ENCODE data around the gene ICA1L.

ICA1L gene

DNA sequence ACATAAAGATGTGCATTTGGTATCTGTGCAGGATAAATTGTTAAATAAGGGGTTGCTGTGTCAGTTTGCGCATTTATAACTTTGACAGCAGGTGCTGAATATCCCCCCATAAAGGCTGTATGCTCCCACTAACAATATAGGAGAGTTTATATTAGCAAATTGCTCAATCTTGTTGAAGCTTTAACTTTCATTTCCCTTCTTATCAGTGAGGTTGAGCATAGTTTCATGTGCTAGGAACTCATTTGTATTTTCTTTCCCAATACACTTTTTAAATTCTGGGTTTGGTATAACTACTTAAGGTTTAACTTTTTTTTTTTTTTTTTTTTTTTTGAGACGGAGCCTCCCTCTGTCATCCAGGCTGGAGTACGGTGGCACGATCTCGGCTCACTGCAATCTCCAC lies 147.8 kb downstream of the ICA1L start:
- H2BK15ac ChIP-seq (ENCODE audit: low read length), result no peak overlapping the region
- H3K27ac ChIP-seq (replicated peaks; ENCODE audit: low read length), result no peak overlapping the region
- H2BK120ac ChIP-seq (ENCODE audit: low read depth, low read length), result no peak overlapping the region
- no peak overlapping the region for H3K9ac ChIP-seq (ENCODE audit: low read depth, low read length, poor library complexity)
- no peaks in the 10 kb centered on the region for H3K79me1 ChIP-seq (ENCODE audit: low read depth, low read length)
- no peaks in the 10 kb centered on the region for H3K27me3 ChIP-seq (ENCODE audit: control insufficient read depth in 3 of 3, insufficient read depth in 3 of 3, low read depth in 1 of 3, low read length in 3 of 3)
- H4K91ac ChIP-seq (ENCODE audit: low read depth, low read length, poor library complexity), result no peak overlapping the region
- H2AK5ac ChIP-seq (ENCODE audit: low read depth, low read length), result no peak overlapping the region
- H2BK12ac ChIP-seq (ENCODE audit: low read length), result no peak overlapping the region
- no peak overlapping the region for H3K4ac ChIP-seq (ENCODE audit: low read length)
- H4K8ac ChIP-seq (ENCODE audit: low read depth, low read length), result no peak overlapping the region
- H2BK5ac ChIP-seq (ENCODE audit: low read length), result no peak overlapping the region
- H3K4me3 ChIP-seq (ENCODE audit: low read length in 2 of 2), result no peak overlapping the region
- H3K4me2 ChIP-seq (ENCODE audit: insufficient read depth, low read length, poor library complexity, severe bottlenecking), result no peak overlapping the region
- H3K9me3 ChIP-seq (replicated peaks in 1 of 2; ENCODE audit: control insufficient read depth in 2 of 2, insufficient read depth in 1 of 2, low read depth in 1 of 2, low read length in 2 of 2), result no peaks in the 10 kb centered on the region
- no peak overlapping the region for H3K18ac ChIP-seq (ENCODE audit: low read length)
- no peak overlapping the region for H3K14ac ChIP-seq (ENCODE audit: low read length)
- H2AFZ ChIP-seq (ENCODE audit: low read length), result no peak overlapping the region
- DNase-seq (ENCODE audit: low spot score), result no peak
- no CpG with 5 or more reads among the region's 5 CpGs for WGBS, 2 donors (ENCODE audit: extremely low coverage in 2 of 2, insufficient read length in 2 of 2, insufficient replicate concordance in 1 of 2)
- H3K36me3 ChIP-seq (replicated peaks in 1 of 2; ENCODE audit: control insufficient read depth in 2 of 2, insufficient read depth in 2 of 2, low read length in 2 of 2), result peaks cover 0 to 40% of the 10 kb centered on the region in 2 donors
- H3K23ac ChIP-seq (ENCODE audit: low read depth, low read length, poor library complexity), result no peak overlapping the region
- H3K4me1 ChIP-seq (ENCODE audit: control insufficient read depth in 2 of 2, insufficient read depth in 1 of 2, low read depth in 1 of 2, low read length in 2 of 2), result no peaks in the 10 kb centered on the region
